GM12875 (cell line): ENCODE measurements around the gene GPR160.

Experiments used
- H3K4me3 ChIP-seq: one replicate; pipeline ENCODE4 v1.5.1; 2011; ENCODE audit warnings: low read depth, low read length, control low read depth
- TF ChIP-seq, protein P1 (sequence below): IDR thresholded peaks from 2 replicates; pipeline ENCODE4 v1.5.1; 2011; ENCODE audit warnings: low read depth, mild to moderate bottlenecking, control low read depth, inconsistent platforms, low read length, moderate library complexity, borderline replicate concordance; ENCODE audit not compliant: insufficient read depth

GPR160 gene

GRCh38 chr3:170054204-170054603 lies 16.4 kb downstream of the GPR160 start:
- no peak overlapping the region for H3K4me3 ChIP-seq
- TF ChIP-seq, protein P1, sequence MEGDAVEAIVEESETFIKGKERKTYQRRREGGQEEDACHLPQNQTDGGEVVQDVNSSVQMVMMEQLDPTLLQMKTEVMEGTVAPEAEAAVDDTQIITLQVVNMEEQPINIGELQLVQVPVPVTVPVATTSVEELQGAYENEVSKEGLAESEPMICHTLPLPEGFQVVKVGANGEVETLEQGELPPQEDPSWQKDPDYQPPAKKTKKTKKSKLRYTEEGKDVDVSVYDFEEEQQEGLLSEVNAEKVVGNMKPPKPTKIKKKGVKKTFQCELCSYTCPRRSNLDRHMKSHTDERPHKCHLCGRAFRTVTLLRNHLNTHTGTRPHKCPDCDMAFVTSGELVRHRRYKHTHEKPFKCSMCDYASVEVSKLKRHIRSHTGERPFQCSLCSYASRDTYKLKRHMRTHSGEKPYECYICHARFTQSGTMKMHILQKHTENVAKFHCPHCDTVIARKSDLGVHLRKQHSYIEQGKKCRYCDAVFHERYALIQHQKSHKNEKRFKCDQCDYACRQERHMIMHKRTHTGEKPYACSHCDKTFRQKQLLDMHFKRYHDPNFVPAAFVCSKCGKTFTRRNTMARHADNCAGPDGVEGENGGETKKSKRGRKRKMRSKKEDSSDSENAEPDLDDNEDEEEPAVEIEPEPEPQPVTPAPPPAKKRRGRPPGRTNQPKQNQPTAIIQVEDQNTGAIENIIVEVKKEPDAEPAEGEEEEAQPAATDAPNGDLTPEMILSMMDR: peak; percentile 51

DNA sequence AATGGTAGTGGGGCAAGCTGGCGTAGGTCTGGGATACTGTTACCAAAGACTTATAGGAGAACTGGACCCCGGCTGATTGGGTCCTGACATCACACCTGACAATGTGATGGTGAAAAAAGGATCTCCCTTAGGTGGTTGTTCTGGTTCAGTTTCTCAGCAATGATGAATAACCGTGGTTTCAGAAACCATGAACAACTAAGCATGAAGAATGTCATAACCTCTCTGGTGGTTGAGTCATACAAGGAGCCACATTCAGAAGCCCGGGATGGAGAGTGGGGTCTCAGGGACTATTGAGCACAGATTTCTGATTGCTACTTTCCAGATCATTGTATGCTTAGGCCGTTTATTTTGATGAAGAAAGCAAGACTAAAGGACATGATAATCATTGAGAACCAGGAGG lies 17.4 kb downstream of the GPR160 start:
- H3K4me3 ChIP-seq: peak overlapping the region; percentile 15
- TF ChIP-seq, protein P1: no peak

DNA sequence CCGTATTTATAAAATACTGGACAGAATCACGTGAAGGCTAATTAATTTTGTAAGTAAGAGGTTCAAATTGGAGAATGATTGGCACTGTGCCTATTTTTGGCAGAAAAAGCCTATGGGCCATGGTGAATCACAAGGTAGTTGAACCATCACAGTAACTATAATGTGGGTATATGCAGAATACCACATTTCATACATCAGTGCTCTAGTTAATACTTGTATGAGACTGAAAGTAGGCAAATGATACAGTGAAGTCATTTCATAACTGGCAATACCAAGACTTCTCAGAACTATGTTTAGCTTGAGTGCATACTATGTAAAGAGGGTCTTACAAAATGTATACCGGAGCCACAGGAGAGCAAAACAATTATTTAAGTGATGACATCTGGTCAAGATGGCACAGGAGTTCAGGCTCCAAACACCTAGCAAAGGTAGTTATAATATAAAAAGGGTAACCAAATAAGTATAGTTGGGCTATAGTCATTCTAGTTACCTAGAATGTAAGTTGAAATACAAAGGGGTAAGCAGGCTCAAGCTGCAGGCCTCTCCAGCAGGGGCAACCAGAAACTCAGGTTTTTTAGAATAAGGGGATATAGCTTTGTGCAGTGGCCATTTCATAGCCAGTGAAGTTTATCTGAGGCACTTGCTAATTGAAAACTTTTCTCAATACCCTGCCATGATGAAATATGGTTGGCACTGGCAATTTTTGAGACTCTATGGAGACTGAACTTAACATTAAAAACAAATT lies 19.1 kb downstream of the GPR160 start:
- peak overlapping the region; percentile 32 for H3K4me3 ChIP-seq
- TF ChIP-seq, protein P1: no peak

DNA sequence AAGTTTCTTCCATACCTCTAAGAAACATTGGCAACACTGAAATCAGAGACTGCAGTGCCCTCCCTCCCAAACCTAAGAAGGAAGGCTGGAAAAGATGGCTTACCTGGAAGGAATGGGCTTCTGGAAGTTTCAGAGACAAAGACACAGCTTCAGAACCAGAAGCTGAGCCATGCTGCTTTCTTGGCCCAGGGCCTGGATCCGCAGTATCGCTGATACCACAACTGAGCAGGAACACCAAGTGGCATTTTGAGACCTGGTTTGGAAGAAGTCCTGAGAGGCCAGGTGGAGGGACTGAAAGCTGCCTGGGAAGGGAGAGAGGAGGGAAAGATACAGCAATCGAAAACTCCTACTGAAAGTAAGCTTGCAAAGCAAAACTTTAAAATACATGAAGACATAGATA lies 19.8 kb downstream of the GPR160 start:
- H3K4me3 ChIP-seq: peak overlapping the region; percentile 41
- TF ChIP-seq, protein P1: no peak

GRCh38 chr3:170058127-170058526 lies 20.3 kb downstream of the GPR160 start:
- TF ChIP-seq, protein P1: no peak
- H3K4me3 ChIP-seq: no peak overlapping the region

- TF ChIP-seq, protein P1: no peak
- H3K4me3 ChIP-seq: no peak overlapping the region
Observed at GRCh38 chr3:170059447-170059846, 21.7 kb downstream of the GPR160 start.

DNA sequence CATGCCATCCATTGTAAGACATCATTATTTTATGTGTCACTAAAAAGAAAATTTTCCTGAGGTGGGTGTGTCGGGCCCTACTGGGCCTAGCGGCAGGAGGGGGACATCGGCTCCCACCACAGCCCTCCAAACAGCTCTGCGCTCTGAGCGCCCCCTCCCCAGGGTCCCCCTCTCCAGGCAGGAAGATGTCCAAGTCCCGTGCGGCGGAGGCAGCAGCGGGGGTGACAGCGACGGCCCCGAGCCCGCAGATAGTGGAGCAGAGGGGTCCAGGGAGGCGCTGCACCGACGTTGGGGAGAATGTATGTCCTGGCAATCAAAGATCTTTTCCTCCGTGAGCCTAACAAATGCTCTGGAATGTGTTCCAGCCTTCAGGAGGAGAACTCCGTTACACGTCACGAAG lies 24.3 kb downstream of the GPR160 start:
- H3K4me3 ChIP-seq: no peak overlapping the region
- TF ChIP-seq, protein P1: no peak
